ENCODE data around the gene ARID2.

Gene ARID2

GRCh38 chr12:45760333-45760732, 30.8 kb downstream of the ARID2 start:
- DNase-seq, result no peak

- DNase-seq, result peak in 2 of 58 donors; percentile 8 to 28
Observed at GRCh38 chr12:45762185-45763110, 32.9 kb downstream of the ARID2 start.

GRCh38 chr12:45763381-45763780, 33.9 kb downstream of the ARID2 start:
- DNase-seq, result no peak

GRCh38 chr12:45768194-45768593, 38.7 kb downstream of the ARID2 start:
- DNase-seq, result peak in 1 of 58 donors; percentile 8

- no peak for DNase-seq
Observed at GRCh38 chr12:45773747-45774146, 44.2 kb downstream of the ARID2 start.

- DNase-seq, result no peak
Observed at GRCh38 chr12:45774508-45775162, 45.1 kb downstream of the ARID2 start.

- DNase-seq, result no peak
Observed at GRCh38 chr12:45775465-45775864, 46.0 kb downstream of the ARID2 start.

- no peak for DNase-seq
Observed at GRCh38 chr12:45775964-45776363, 46.5 kb downstream of the ARID2 start.

- DNase-seq, result no peak
Observed at GRCh38 chr12:45779936-45780335, 50.4 kb downstream of the ARID2 start.

GRCh38 chr12:45781080-45781479, 51.6 kb downstream of the ARID2 start:
- DNase-seq, result no peak

- DNase-seq, result no peak
Observed at GRCh38 chr12:45785315-45785714, 55.8 kb downstream of the ARID2 start.

- no peak for DNase-seq
Observed at GRCh38 chr12:45789025-45789424, 59.5 kb downstream of the ARID2 start.

GRCh38 chr12:45794422-45794821, 64.9 kb downstream of the ARID2 start:
- no peak for DNase-seq

- no peak for DNase-seq
Observed at GRCh38 chr12:45801625-45802024, 72.1 kb downstream of the ARID2 start.

- no peak for DNase-seq
Observed at GRCh38 chr12:45803111-45803510, 73.6 kb downstream of the ARID2 start.

GRCh38 chr12:45816652-45817051, 87.1 kb downstream of the ARID2 start:
- DNase-seq, result no peak

GRCh38 chr12:45827974-45828373, 98.5 kb downstream of the ARID2 start:
- DNase-seq, result no peak

- DNase-seq, result no peak
Observed at GRCh38 chr12:45828402-45828801, 98.9 kb downstream of the ARID2 start.

- no peak for DNase-seq
Observed at GRCh38 chr12:45831590-45831989, 102.1 kb downstream of the ARID2 start.

- no peak for DNase-seq
Observed at GRCh38 chr12:45833401-45833800, 103.9 kb downstream of the ARID2 start.

- DNase-seq, result no peak
Observed at GRCh38 chr12:45834809-45835208, 105.3 kb downstream of the ARID2 start.

GRCh38 chr12:45839917-45840316, 110.4 kb downstream of the ARID2 start:
- DNase-seq, result no peak

GRCh38 chr12:45849289-45849688, 119.8 kb downstream of the ARID2 start:
- no peak for DNase-seq
